Adrenal gland (tissue), 12 donors: Measurements from ENCODE around the gene SPAG17. TPM values are rescaled to one million over a fixed set of nuclear protein-coding genes. Genes with fewer than 3 reads are reported as not detected.
"Not testable (repeated sequence)": the region's sequence is repeated elsewhere in the genome, so short reads cannot be mapped to it uniquely, and the experiment has no call there.

Source experiments
- DNase-seq, 7 donors: peaks; one replicate each; pipeline ENCODE4 v3.0.0-alpha.2; 2019 to 2020
- H3K27ac ChIP-seq, 5 donors: fragments of 200-600 bp; sonication (generic) in 4 of 5; 1 replicate in 3 of 5; 2 replicates in 2 of 5; pipeline versions ENCODE4 v1.5.1 to v1.8.0; 2016 to 2020; ENCODE audit warnings: mild to moderate bottlenecking in 1 of 5
- H3K27me3 ChIP-seq: fragments of 200-600 bp; 2 replicates; pipeline ENCODE4 v1.8.0; 2021
- H3K36me3 ChIP-seq, 2 donors: fragments of 200-600 bp; replicated peaks in 1 of 2; 1 replicate in 1 of 2; 2 replicates in 1 of 2; pipeline versions ENCODE4 v1.5.1 to v1.8.0; 2018 to 2022
- H3K4me1 ChIP-seq, 2 donors: fragments of 200-600 bp; replicated peaks in 1 of 2; 1 replicate in 1 of 2; 2 replicates in 1 of 2; pipeline versions ENCODE4 v1.5.1 to v1.8.0; 2018 to 2021
- H3K4me3 ChIP-seq, 4 donors: fragments of 200-600 bp; sonication (generic) in 3 of 4; one replicate each; pipeline ENCODE4 v1.5.1; 2016 to 2018
- H3K9me3 ChIP-seq, 3 donors: fragments of 200-600 bp; sonication (generic) in 1 of 3; replicated peaks in 1 of 3; 1 replicate in 2 of 3; 2 replicates in 1 of 3; pipeline versions ENCODE4 v1.5.1 to v1.8.0; 2016 to 2021
- POLR2A ChIP-seq, 2 donors: fragments of 450-650 bp; IDR thresholded peaks; one replicate each; pipeline ENCODE4 v1.6.1; 2017; ENCODE audit warnings: antibody characterized with exemption in 2 of 2, mild to moderate bottlenecking in 2 of 2, moderate library complexity in 1 of 2
- WGBS, 4 donors: extraction: QIAGEN DNeasy Blood & Tissue Kit in 2 of 4; methylation state at CpG; one replicate each; pipeline versions ENCODE4 v1.1.5 to v1.1.7; 2013 to 2017; 5-methylcytosine and 5-hydroxymethylcytosine counted together
- intact Hi-C, 2 donors: fragments of 100-400 bp; cut with DNase I; formaldehyde crosslinking; loops; one replicate each; pipeline versions ENCODE4 v1.14.1 to v1.15.0; 2022 to 2023
- polyA plus RNA-seq, 3 donors: library from polyadenylated mRNA; stranded (reverse); fragments of 200-250 nt in 2 of 3; fragments of 350-450 nt in 1 of 3; fragmentation: Illumina TruSeq in 1 of 3; extraction: RNeasy Lipid Tissue Mini Kit (QIAGEN cat#74804) in 1 of 3; gene quantifications; one replicate each; pipeline ENCODE4 v1.2.3, GENCODE V29; 2013 to 2014
- total RNA-seq, 9 donors: library from RNA; depleted of rRNA in 4 of 9; stranded (reverse); fragments of >200 nt in 4 of 9; fragments of 120-200 nt in 1 of 9; fragmentation: NEBNext Ultra II Directional in 1 of 9; extraction: Animal tissue kit (Norgen Biotek cat#: 25700) in 1 of 9; gene quantifications; one replicate each; pipeline versions ENCODE4 v1.1.0 to v1.2.4, GENCODE V29; 2013 to 2023
- TF ChIP-seq, protein P1 (sequence below), 6 experiments: fragments of 450-650 bp in 4 of 6; fragments of 200-600 bp in 2 of 6; sonication (generic) in 1 of 6; IDR thresholded peaks; 1 replicate in 5 of 6; 2 replicates in 1 of 6; pipeline versions ENCODE4 v1.5.1 to v1.8.0; 2016 to 2021; ENCODE audit warnings: antibody characterized with exemption in 6 of 6, mild to moderate bottlenecking in 2 of 6, moderate library complexity in 1 of 6
- donor health status: healthy with polysubstance abuse.
- donor health status: Bipolar disorder and iron deficiency.
- donor health status: DM: yes; HTN: yes; CAD: no.
- donor health status: DM: no; HTN: no; CAD: no.
- donor health status: DM: no; HTN: no; CAD: no.
- donor health status: DM: yes; HTN: yes; CAD: no.

The SPAG17 gene
- total and polyA plus RNA-seq, 12 donors = 0.07 to 2.2 (median 0.57) TPM; not detected in 1

DNA sequence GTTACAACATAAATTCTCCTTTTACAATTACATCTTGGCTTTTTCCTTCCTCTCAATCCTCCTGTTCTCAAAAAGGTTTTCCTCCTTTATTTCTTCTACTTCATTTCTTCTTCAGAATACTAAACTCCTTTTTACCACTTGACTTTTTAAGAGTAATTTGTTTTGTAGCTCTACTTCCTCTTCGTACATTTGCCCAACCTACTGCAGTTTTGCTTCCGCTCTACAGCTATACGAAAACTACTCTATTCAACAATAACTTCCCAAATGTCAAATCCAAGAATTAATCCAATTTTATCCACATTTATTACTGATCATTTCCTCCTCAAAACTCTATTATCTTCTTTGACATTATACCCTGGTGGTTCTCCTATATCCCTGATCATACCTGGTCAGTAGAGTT, 259.0 kb downstream of the SPAG17 start:
- TF ChIP-seq, protein P1, sequence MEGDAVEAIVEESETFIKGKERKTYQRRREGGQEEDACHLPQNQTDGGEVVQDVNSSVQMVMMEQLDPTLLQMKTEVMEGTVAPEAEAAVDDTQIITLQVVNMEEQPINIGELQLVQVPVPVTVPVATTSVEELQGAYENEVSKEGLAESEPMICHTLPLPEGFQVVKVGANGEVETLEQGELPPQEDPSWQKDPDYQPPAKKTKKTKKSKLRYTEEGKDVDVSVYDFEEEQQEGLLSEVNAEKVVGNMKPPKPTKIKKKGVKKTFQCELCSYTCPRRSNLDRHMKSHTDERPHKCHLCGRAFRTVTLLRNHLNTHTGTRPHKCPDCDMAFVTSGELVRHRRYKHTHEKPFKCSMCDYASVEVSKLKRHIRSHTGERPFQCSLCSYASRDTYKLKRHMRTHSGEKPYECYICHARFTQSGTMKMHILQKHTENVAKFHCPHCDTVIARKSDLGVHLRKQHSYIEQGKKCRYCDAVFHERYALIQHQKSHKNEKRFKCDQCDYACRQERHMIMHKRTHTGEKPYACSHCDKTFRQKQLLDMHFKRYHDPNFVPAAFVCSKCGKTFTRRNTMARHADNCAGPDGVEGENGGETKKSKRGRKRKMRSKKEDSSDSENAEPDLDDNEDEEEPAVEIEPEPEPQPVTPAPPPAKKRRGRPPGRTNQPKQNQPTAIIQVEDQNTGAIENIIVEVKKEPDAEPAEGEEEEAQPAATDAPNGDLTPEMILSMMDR (IDR thresholded peaks at IDR 0.05) = no peak
- TF ChIP-seq POLR2A (IDR thresholded peaks at IDR 0.05) = no peak
- H3K4me3 ChIP-seq = no peak overlapping the region
- DNase-seq = no peak
- intact Hi-C loops = no loop called here
- no peaks in the 10 kb centered on the region for H3K9me3 ChIP-seq
- H3K27me3 ChIP-seq = no peaks in the 10 kb centered on the region
- H3K4me1 ChIP-seq = peaks cover 7 to 32% of the 10 kb centered on the region in 2 donors
- 83 to 91% (median 87%) methylated on average over 3 of the region's 3 CpGs for WGBS, 4 donors
- H3K36me3 ChIP-seq = no peaks in the 10 kb centered on the region
- H3K27ac ChIP-seq = no peak overlapping the region

DNA sequence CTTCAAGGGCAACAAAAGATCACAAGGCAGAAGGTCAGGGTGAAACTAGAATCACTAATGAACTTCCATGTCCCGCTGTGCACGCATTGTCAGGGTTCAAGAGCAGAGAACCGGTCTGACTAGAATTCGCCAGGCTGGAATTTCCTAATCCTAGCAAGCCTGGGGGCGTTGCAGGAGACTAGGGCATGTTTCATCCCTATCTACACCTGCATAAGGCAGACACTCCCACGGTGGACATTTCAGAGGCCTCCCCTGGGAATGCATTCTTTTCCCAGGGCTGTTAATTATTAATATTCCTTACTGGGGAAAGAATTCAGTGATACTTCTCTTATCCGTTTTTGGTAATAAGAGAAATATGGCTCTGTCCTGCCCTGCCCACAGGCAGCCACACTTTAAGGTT, 262.3 kb downstream of the SPAG17 start:
- H3K9me3 ChIP-seq, H3K27me3 ChIP-seq, DNase-seq, H3K4me3 ChIP-seq, H3K27ac ChIP-seq, intact Hi-C loops: not testable (repeated sequence)
- WGBS, 4 donors = 87 to 95% (median 91%) methylated on average over 5 to 7 of the region's 7 CpGs
- Histone ChIP-seq H3K4me1 (peaks cover 0 to 17% of the 10 kb centered on the region in 2 donors), H3K36me3 (peaks cover 0 to 12% of the 10 kb centered on the region in 2 donors)

DNA sequence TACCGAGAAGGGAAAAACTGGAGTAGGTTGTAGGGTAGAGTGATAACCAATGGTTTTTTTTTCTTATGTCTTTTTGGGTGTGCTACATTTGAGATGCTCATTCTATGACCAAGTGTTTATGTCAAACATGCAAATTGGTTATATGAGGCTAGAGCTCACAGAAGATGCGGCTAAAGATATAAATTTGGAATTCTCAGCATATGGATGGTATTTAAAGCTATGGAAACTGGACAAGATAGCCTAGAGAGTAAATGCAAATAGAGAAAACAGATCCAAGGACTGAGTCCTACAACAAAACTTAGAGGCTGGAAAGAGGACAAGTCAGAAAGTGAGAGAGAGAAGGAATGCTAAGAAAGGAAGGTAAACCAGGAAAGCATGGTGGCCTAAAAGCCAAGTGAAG, 263.0 kb downstream of the SPAG17 start:
- H3K36me3 ChIP-seq = peaks cover 0 to 19% of the 10 kb centered on the region in 2 donors
- WGBS, 4 donors = 93 to 98% (median 96%) methylated on average over 2 of the region's 2 CpGs
- no peak overlapping the region for H3K27ac ChIP-seq
- TF ChIP-seq POLR2A (IDR thresholded peaks at IDR 0.05) = no peak
- H3K27me3 ChIP-seq = no peaks in the 10 kb centered on the region
- intact Hi-C loops = no loop called here
- H3K4me1 ChIP-seq = peaks cover 0 to 10% of the 10 kb centered on the region in 2 donors
- no peaks in the 10 kb centered on the region for H3K9me3 ChIP-seq
- no peak for DNase-seq
- no peak overlapping the region for H3K4me3 ChIP-seq

DNA sequence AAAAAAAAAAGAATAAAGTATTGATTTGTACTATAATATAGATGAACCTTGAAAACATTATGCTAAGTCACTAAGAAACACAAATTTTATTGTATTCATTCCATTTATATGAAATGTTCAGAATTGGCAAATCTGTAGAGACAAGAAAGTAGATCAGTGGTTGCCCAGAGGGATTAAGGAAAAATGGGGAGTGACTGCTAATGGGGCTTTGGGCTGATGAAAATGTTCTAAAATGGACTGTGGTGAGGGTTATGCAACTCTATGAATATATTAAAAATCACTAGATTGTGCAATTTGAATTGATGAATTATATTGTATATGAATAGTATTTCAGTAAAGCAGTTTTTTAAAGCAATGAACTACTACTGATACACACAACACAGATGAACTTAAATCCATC, 265.7 kb downstream of the SPAG17 start:
- Histone ChIP-seq H3K27me3 (no peaks in the 10 kb centered on the region), H3K9me3 (no peaks in the 10 kb centered on the region), H3K4me1 (no peaks in the 10 kb centered on the region), H3K27ac (no peak overlapping the region), H3K36me3 (peaks cover 0 to 33% of the 10 kb centered on the region in 2 donors), H3K4me3 (no peak overlapping the region)
- no peak for TF ChIP-seq POLR2A (IDR thresholded peaks at IDR 0.05)
- TF ChIP-seq, protein P1 (IDR thresholded peaks at IDR 0.05) = no peak
- DNase-seq = no peak
- intact Hi-C loops = no loop called here

DNA sequence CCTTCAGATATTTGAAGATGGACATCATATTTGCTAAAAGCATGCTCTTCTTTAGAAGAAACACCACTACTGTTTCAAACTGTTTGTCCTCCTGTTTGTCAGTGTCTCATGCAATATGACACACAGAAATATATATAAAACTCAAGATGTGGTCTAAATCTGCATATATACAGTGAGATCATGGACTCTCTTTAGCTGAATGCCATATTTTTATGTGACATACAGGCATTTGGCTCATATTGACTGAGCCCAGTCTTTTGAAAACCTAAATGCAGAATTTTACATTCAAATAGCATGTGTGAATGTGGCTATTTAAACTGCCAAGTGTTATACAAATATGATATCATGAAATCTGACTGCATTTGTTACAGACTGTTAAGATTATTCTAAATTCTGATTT, 274.0 kb downstream of the SPAG17 start:
- H3K36me3 ChIP-seq = peaks cover 0 to 51% of the 10 kb centered on the region in 2 donors
- H3K27ac ChIP-seq = no peak overlapping the region
- no peaks in the 10 kb centered on the region for H3K9me3 ChIP-seq
- no peaks in the 10 kb centered on the region for H3K27me3 ChIP-seq
- TF ChIP-seq POLR2A (IDR thresholded peaks at IDR 0.05) = no peak
- TF ChIP-seq, protein P1 (IDR thresholded peaks at IDR 0.05) = no peak
- H3K4me3 ChIP-seq = no peak overlapping the region
- intact Hi-C loops = no loop called here
- H3K4me1 ChIP-seq = no peaks in the 10 kb centered on the region
- DNase-seq = no peak
